CD14-positive monocyte (primary cell): Measurements from ENCODE around the gene NCOA5. TPM values are rescaled to one million over a fixed set of nuclear protein-coding genes. Genes with fewer than 3 reads are reported as not detected.

Experiments
- DNase-seq, 3 donors: peaks; one replicate each; pipeline ENCODE4 v3.0.0-alpha.2; 2011 to 2022
- H2AFZ ChIP-seq: 2 replicates; pipeline ENCODE4 v1.6.0; 2012; ENCODE audit warnings: mild to moderate bottlenecking, low read depth, low read length, inconsistent platforms; ENCODE audit not compliant: insufficient read depth, poor library complexity, severe bottlenecking
- H3K27ac ChIP-seq, 2 donors: 1 replicate in 1 of 2; 2 replicates in 1 of 2; pipeline ENCODE4 v1.5.1; 2012 to 2013; ENCODE audit warnings: low read length in 2 of 2, control low read depth in 1 of 2, inconsistent platforms in 1 of 2, low read depth in 1 of 2, mild to moderate bottlenecking in 1 of 2
- H3K27me3 ChIP-seq, 2 donors: one replicate each; pipeline versions ENCODE4 v1.6.0 to v1.6.1; 2011 to 2013; ENCODE audit warnings: low read length in 2 of 2; ENCODE audit not compliant: control insufficient read depth in 2 of 2, insufficient read depth in 2 of 2
- H3K36me3 ChIP-seq, 2 donors: replicated peaks in 1 of 2; 1 replicate in 1 of 2; 2 replicates in 1 of 2; pipeline versions ENCODE4 v1.5.1 to v1.6.1; 2012 to 2013; ENCODE audit warnings: low read length in 2 of 2, control low read depth in 1 of 2, inconsistent platforms in 1 of 2, mild to moderate bottlenecking in 1 of 2; ENCODE audit not compliant: insufficient read depth in 2 of 2, control insufficient read depth in 1 of 2
- H3K4me1 ChIP-seq, 2 donors: 1 replicate in 1 of 2; 2 replicates in 1 of 2; pipeline versions ENCODE4 v1.5.1 to v1.6.1; 2012 to 2013; ENCODE audit warnings: low read length in 2 of 2, control low read depth in 1 of 2, inconsistent platforms in 1 of 2, mild to moderate bottlenecking in 1 of 2, moderate library complexity in 1 of 2; ENCODE audit not compliant: insufficient read depth in 2 of 2, control insufficient read depth in 1 of 2
- H3K4me2 ChIP-seq: replicated peaks from 2 replicates; pipeline ENCODE3; 2012; ENCODE audit warnings: low read length, moderate library complexity, mild to moderate bottlenecking; ENCODE audit not compliant: poor library complexity, severe bottlenecking; ENCODE audit errors: extremely low read depth
- H3K4me3 ChIP-seq, 3 experiments: fragments of 200-600 bp in 1 of 3; sonication (generic) in 1 of 3; replicated peaks in 1 of 3; 1 replicate in 2 of 3; 2 replicates in 1 of 3; pipeline ENCODE4 v1.5.1; 2011 to 2013; ENCODE audit warnings: low read length in 3 of 3, mild to moderate bottlenecking in 3 of 3, control low read depth in 2 of 3, low read depth in 2 of 3, inconsistent platforms in 1 of 3, moderate library complexity in 1 of 3
- H3K79me2 ChIP-seq: 2 replicates; pipeline ENCODE4 v1.6.0; 2012; ENCODE audit warnings: mild to moderate bottlenecking, control low read depth, inconsistent platforms, low read length, moderate library complexity; ENCODE audit not compliant: insufficient read depth
- H3K9ac ChIP-seq: 2 replicates; pipeline ENCODE4 v1.6.0; 2017; ENCODE audit warnings: low read length, mild to moderate bottlenecking; ENCODE audit not compliant: insufficient read depth, poor library complexity, severe bottlenecking
- H3K9me3 ChIP-seq, 2 donors: replicated peaks in 1 of 2; 1 replicate in 1 of 2; 2 replicates in 1 of 2; pipeline versions ENCODE4 v1.5.1 to v1.6.1; 2012 to 2013; ENCODE audit warnings: low read length in 2 of 2, control low read depth in 1 of 2; ENCODE audit not compliant: control insufficient read depth in 1 of 2, insufficient read depth in 1 of 2
- H4K20me1 ChIP-seq: 2 replicates; pipeline ENCODE4 v1.6.0; 2012; ENCODE audit warnings: mild to moderate bottlenecking, low read length, control low read depth, moderate library complexity; ENCODE audit not compliant: insufficient read depth
- H3K27ac Mint-ChIP-seq, 7 donors: one replicate each; pipeline ENCODE4 v1.8.0; 2020; ENCODE audit warnings: mild to moderate bottlenecking in 7 of 7, mixed read lengths in 7 of 7, moderate library complexity in 6 of 7, inconsistent platforms in 2 of 7
- H3K27me3 Mint-ChIP-seq, 3 donors: one replicate each; pipeline ENCODE4 v1.8.0; 2021 to 2022; ENCODE audit warnings: low read depth in 3 of 3, mild to moderate bottlenecking in 3 of 3, mixed read lengths in 3 of 3, moderate library complexity in 3 of 3, inconsistent platforms in 1 of 3
- H3K36me3 Mint-ChIP-seq, 2 donors: one replicate each; pipeline ENCODE4 v1.8.0; 2020; ENCODE audit warnings: mixed read lengths in 2 of 2, inconsistent platforms in 1 of 2, mild to moderate bottlenecking in 1 of 2
- H3K4me1 Mint-ChIP-seq: one replicate; pipeline ENCODE4 v1.8.0; 2020; ENCODE audit warnings: mild to moderate bottlenecking, mixed read lengths
- H3K4me3 Mint-ChIP-seq, 2 donors: one replicate each; pipeline ENCODE4 v1.8.0; 2020; ENCODE audit warnings: mild to moderate bottlenecking in 2 of 2, mixed read lengths in 2 of 2, moderate library complexity in 1 of 2
- H3K9me3 Mint-ChIP-seq, 7 donors: one replicate each; pipeline ENCODE4 v1.8.0; 2020 to 2022; ENCODE audit warnings: mixed read lengths in 7 of 7, mild to moderate bottlenecking in 6 of 7, moderate library complexity in 6 of 7, inconsistent platforms in 2 of 7
- WGBS: methylation state at CpG from one replicate; pipeline ENCODE4 v1.1.5; 2013; ENCODE audit warnings: missing lambda C conversion rate; ENCODE audit not compliant: insufficient coverage; 5-methylcytosine and 5-hydroxymethylcytosine counted together
- intact Hi-C, 2 donors: fragments of 100-400 bp; cut with micrococcal nuclease; formaldehyde crosslinking; loops; one replicate each; pipeline versions ENCODE4 v1.15.0 to v1.15.1; 2023
- polyA plus RNA-seq, 3 donors: library from polyadenylated mRNA; depleted of rRNA in 1 of 3; unstranded in 2 of 3; stranded (reverse) in 1 of 3; fragments of 300-500 nt in 2 of 3; fragments of >200 nt in 1 of 3; fragmentation: Illumina TruSeq in 2 of 3; gene quantifications; 1 replicate in 2 of 3; 2 replicates in 1 of 3; pipeline ENCODE4 v1.2.3, GENCODE V29; 2012 to 2021
- TF ChIP-seq, protein P1 (sequence below): fragments of 200-600 bp; IDR thresholded peaks from one replicate; pipeline ENCODE4 v1.8.0; 2022; ENCODE audit warnings: antibody characterized with exemption, mild to moderate bottlenecking

The NCOA5 gene
- polyA plus RNA-seq, 3 donors = 4.5 to 10.2 (median 6.0) TPM

DNA sequence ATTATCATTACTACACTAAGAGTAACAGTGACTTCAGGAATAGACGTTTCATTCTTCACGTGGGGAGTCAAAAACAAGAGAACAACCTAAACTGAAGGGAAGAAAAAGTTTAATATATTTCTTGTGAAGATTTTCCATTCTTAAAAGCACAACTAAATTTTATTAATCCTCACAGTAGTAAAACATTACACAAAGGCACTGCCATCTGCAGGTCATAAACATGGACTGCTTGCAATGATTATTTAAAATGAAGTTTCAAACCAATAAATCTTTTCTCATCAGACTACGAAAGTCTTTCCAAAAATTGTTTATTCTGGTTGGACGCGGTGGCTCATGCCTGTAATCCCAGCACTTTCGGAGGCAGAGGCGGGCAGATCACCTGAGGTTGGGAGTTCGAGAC is 2.6 kb downstream of the NCOA5 start:
- H3K27ac Mint-ChIP-seq = no peak overlapping the region
- H3K4me3 ChIP-seq = no peak overlapping the region
- TF ChIP-seq, protein P1, sequence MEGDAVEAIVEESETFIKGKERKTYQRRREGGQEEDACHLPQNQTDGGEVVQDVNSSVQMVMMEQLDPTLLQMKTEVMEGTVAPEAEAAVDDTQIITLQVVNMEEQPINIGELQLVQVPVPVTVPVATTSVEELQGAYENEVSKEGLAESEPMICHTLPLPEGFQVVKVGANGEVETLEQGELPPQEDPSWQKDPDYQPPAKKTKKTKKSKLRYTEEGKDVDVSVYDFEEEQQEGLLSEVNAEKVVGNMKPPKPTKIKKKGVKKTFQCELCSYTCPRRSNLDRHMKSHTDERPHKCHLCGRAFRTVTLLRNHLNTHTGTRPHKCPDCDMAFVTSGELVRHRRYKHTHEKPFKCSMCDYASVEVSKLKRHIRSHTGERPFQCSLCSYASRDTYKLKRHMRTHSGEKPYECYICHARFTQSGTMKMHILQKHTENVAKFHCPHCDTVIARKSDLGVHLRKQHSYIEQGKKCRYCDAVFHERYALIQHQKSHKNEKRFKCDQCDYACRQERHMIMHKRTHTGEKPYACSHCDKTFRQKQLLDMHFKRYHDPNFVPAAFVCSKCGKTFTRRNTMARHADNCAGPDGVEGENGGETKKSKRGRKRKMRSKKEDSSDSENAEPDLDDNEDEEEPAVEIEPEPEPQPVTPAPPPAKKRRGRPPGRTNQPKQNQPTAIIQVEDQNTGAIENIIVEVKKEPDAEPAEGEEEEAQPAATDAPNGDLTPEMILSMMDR = peak; percentile 24
- H3K4me3 Mint-ChIP-seq = no peak overlapping the region
- no peaks in the 10 kb centered on the region for H3K27me3 Mint-ChIP-seq
- no peaks in the 10 kb centered on the region for H3K36me3 ChIP-seq
- H3K27me3 ChIP-seq = no peaks in the 10 kb centered on the region
- intact Hi-C loops = loop anchor here (5.0 to 10.0 kb wide), 3 partner anchors 75 to 115 kb away; partner anchors contain the start of gene ZNF335 (in 1 of the 2)
- peaks cover 72% of the 10 kb centered on the region for H3K79me2 ChIP-seq
- no peak overlapping the region for H3K9ac ChIP-seq
- H3K9me3 ChIP-seq = no peaks in the 10 kb centered on the region
- WGBS = 96% methylated on average over 4 of the region's 8 CpGs
- H3K4me1 ChIP-seq = peaks cover 34 to 62% of the 10 kb centered on the region in 2 donors
- H3K4me2 ChIP-seq = no peak overlapping the region
- H3K36me3 Mint-ChIP-seq = peaks cover 5 to 6% of the 10 kb centered on the region in 2 donors
- peaks cover 67% of the 10 kb centered on the region for H3K4me1 Mint-ChIP-seq
- H3K9me3 Mint-ChIP-seq = peaks cover 0 to 1% (median 0%) of the 10 kb centered on the region in 7 donors
- no peak overlapping the region for H3K27ac ChIP-seq
- H2AFZ ChIP-seq = no peak overlapping the region
- peaks cover 72% of the 10 kb centered on the region for H4K20me1 ChIP-seq
- no peak for DNase-seq

DNA sequence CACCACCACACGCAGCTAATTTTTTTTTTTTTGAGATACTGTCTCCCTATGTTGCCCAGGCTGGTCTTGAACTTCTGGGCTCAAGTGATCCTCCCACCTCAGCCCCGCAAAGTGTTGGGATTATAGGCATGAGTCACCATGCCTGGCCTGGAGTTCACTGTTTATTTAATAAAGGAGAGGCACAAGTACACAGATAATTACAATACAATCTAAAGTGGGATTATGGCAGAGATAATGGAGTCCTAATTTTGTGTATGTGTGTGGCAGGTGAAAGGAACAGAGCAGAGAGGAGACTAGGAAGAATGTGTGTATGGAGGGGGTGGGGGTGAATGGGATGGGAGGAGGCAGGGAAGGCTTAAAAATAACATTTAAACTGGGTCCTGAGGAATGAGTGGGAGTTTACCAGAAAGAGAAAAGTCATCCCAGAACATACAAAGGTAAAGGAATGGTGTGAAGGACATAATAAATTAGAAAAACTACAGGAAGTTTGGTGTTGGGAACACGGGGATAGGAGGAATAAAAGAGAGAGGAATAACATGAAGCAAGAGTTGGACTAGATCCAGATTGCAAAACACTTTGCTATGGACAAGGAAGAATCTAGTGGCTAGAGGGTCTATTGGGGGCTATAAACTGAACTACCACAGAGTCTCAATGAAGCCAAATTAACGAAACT is 4.4 kb downstream of the NCOA5 start:
- Histone ChIP-seq H3K9ac (no peak overlapping the region), H3K27ac (no peak overlapping the region), H3K79me2 (peaks cover 91% of the 10 kb centered on the region), H4K20me1 (peaks cover 90% of the 10 kb centered on the region), H3K4me3 (no peak overlapping the region), H3K36me3 (no peaks in the 10 kb centered on the region), H3K4me1 (peaks cover 32 to 63% of the 10 kb centered on the region in 2 donors), H3K4me2 (no peak overlapping the region), H3K27me3 (no peaks in the 10 kb centered on the region), H2AFZ (no peak overlapping the region), H3K9me3 (no peaks in the 10 kb centered on the region)
- TF ChIP-seq, protein P1 = no peak
- no peaks in the 10 kb centered on the region for H3K9me3 Mint-ChIP-seq
- WGBS = 42% methylated on average over 2 of the region's 4 CpGs
- no peak overlapping the region for H3K4me3 Mint-ChIP-seq
- DNase-seq = no peak
- intact Hi-C loops = loop anchor here (5.0 to 10.0 kb wide), 3 partner anchors 73 to 113 kb away; partner anchors contain the start of gene ZNF335 (in 1 of the 2)
- no peaks in the 10 kb centered on the region for H3K27me3 Mint-ChIP-seq
- H3K4me1 Mint-ChIP-seq = peaks cover 71% of the 10 kb centered on the region
- peak overlapping the region in 3 of 7 donors; percentile 2 to 37 (median 8) for H3K27ac Mint-ChIP-seq
- H3K36me3 Mint-ChIP-seq = peaks cover 5 to 6% of the 10 kb centered on the region in 2 donors
